ENCODE data around the gene NIM1K. TPM values are rescaled to one million over a fixed set of nuclear protein-coding genes. Genes with fewer than 3 reads are reported as not detected.

Gene NIM1K
- total RNA-seq, 1 experiment from 2014 or later: 0.26 TPM

- Histone ChIP-seq H3K79me2 (ENCODE audit: low read depth) (no peaks in the 10 kb centered on the region), H3K4me3 (no peak overlapping the region), H3K36me3 (ENCODE audit: low read depth) (no peaks in the 10 kb centered on the region), H3K9me2 (ENCODE audit: insufficient read depth) (no peaks in the 10 kb centered on the region), H3K9me3 (ENCODE audit: insufficient read depth, low read depth) (no peaks in the 10 kb centered on the region), H3K4me2 (no peak overlapping the region), H3K27ac (no peak overlapping the region), H3K4me1 (replicated peaks; ENCODE audit: insufficient read depth) (no peaks in the 10 kb centered on the region), H3K27me3 (ENCODE audit: insufficient read depth, low read depth) (no peaks in the 10 kb centered on the region), H3F3A (ENCODE audit: insufficient read depth, low read depth) (no peaks in the 10 kb centered on the region), H4K20me1 (ENCODE audit: insufficient read depth) (no peaks in the 10 kb centered on the region), H2AFZ (no peak overlapping the region)
- intact Hi-C loops (cut with micrococcal nuclease; ENCODE audit: unreplicated experiment): no loop called here
- BruUV-seq (replicated peaks): no TSS peak
- ChIA-PET POLR2A (ENCODE audit: unreplicated experiment) (no interaction called here), CTCF (interaction anchor here (0.5 to 0.7 kb wide), 2 partner anchors 48 to 694 kb away, joined by 5 to 10 read pairs; no protein-coding TSS in a partner anchor)
- no peak for DNase-seq
- TF ChIP-seq CTCF (conservative IDR thresholded peaks at IDR 0.05) (no peak), EZH2 (IDR thresholded peaks at IDR 0.05; ENCODE audit: low read depth) (no peak)
Measured at GRCh38 chr5:43233946-43234345, 41.9 kb downstream of the NIM1K start.

- Histone ChIP-seq H3F3A (ENCODE audit: insufficient read depth, low read depth) (no peaks in the 10 kb centered on the region), H3K4me1 (replicated peaks; ENCODE audit: insufficient read depth) (no peaks in the 10 kb centered on the region), H3K4me2 (no peak overlapping the region; the same call in 1 of the 2 replicates), H3K4me3 (no peak overlapping the region), H3K79me2 (ENCODE audit: low read depth) (no peaks in the 10 kb centered on the region), H3K27ac (no peak overlapping the region), H2AFZ (no peak overlapping the region), H4K20me1 (ENCODE audit: insufficient read depth) (no peaks in the 10 kb centered on the region), H3K36me3 (ENCODE audit: low read depth) (no peaks in the 10 kb centered on the region), H3K9me2 (ENCODE audit: insufficient read depth) (no peaks in the 10 kb centered on the region), H3K9me3 (ENCODE audit: insufficient read depth, low read depth) (no peaks in the 10 kb centered on the region), H3K27me3 (ENCODE audit: insufficient read depth, low read depth) (no peaks in the 10 kb centered on the region)
- DNase-seq: no peak
- intact Hi-C loops (cut with micrococcal nuclease; ENCODE audit: unreplicated experiment): no loop called here
- TF ChIP-seq EZH2 (IDR thresholded peaks at IDR 0.05; ENCODE audit: low read depth) (no peak), CTCF (conservative IDR thresholded peaks at IDR 0.05) (no peak)
- POLR2A ChIA-PET (ENCODE audit: unreplicated experiment): interaction anchor here (0.6 to 0.7 kb wide), 2 partner anchors 150 to 279 kb away, joined by 3 read pairs; no protein-coding TSS in a partner anchor
- CTCF ChIA-PET: interaction anchor here (0.6 kb wide), 3 partner anchors 12 to 367 kb away, joined by 3 to 11 read pairs (median 3); no protein-coding TSS in a partner anchor
- BruUV-seq (replicated peaks): no TSS peak
Measured at GRCh38 chr5:43236653-43237355, 44.8 kb downstream of the NIM1K start.

- Histone ChIP-seq H3K79me2 (ENCODE audit: low read depth) (no peaks in the 10 kb centered on the region), H2AFZ (no peak overlapping the region), H3K9me3 (ENCODE audit: insufficient read depth, low read depth) (no peaks in the 10 kb centered on the region), H3F3A (ENCODE audit: insufficient read depth, low read depth) (no peaks in the 10 kb centered on the region), H3K4me3 (no peak overlapping the region), H3K27ac (no peak overlapping the region), H3K36me3 (ENCODE audit: low read depth) (no peaks in the 10 kb centered on the region), H3K27me3 (ENCODE audit: insufficient read depth, low read depth) (peaks cover 15% of the 10 kb centered on the region; the same call in 1 of the 2 replicates), H3K4me2 (no peak overlapping the region), H3K9me2 (ENCODE audit: insufficient read depth) (no peaks in the 10 kb centered on the region), H3K4me1 (replicated peaks; ENCODE audit: insufficient read depth) (no peaks in the 10 kb centered on the region), H4K20me1 (ENCODE audit: insufficient read depth) (no peaks in the 10 kb centered on the region)
- no TSS peak for BruUV-seq (replicated peaks)
- ChIA-PET CTCF (no interaction called here), POLR2A (ENCODE audit: unreplicated experiment) (no interaction called here)
- intact Hi-C loops (cut with micrococcal nuclease; ENCODE audit: unreplicated experiment): no loop called here
- TF ChIP-seq CTCF (conservative IDR thresholded peaks at IDR 0.05): no peak
- TF ChIP-seq EZH2 (IDR thresholded peaks at IDR 0.05; ENCODE audit: low read depth): no peak
- DNase-seq: no peak
Measured at GRCh38 chr5:43242196-43242595, 50.2 kb downstream of the NIM1K start.
